HUES64 (cell line): Measurements from ENCODE around the gene IGSF21.

ENCODE experiments used
- H3K27ac ChIP-seq: 2 replicates; pipeline ENCODE4 v1.7.0; 2013; ENCODE audit warnings: low read depth, low read length, inconsistent platforms
- H3K27me3 ChIP-seq: 2 replicates; pipeline ENCODE4 v1.6.1; 2013; ENCODE audit warnings: mild to moderate bottlenecking, low read length; ENCODE audit not compliant: insufficient read depth
- H3K36me3 ChIP-seq: 2 replicates; pipeline ENCODE4 v1.6.1; 2013; ENCODE audit warnings: mild to moderate bottlenecking, low read length; ENCODE audit not compliant: insufficient read depth
- H3K4me1 ChIP-seq: 2 replicates; pipeline ENCODE4 v1.6.1; 2013; ENCODE audit warnings: mild to moderate bottlenecking, low read length, moderate library complexity; ENCODE audit not compliant: insufficient read depth
- H3K4me3 ChIP-seq: 2 replicates; pipeline ENCODE4 v1.5.1; 2013; ENCODE audit warnings: mild to moderate bottlenecking, low read length, moderate library complexity
- H3K9ac ChIP-seq: 2 replicates; pipeline ENCODE4 v1.6.1; 2013; ENCODE audit warnings: mild to moderate bottlenecking, low read depth, low read length
- H3K9me3 ChIP-seq: 2 replicates; pipeline ENCODE4 v1.6.1; 2013; ENCODE audit warnings: low read depth, low read length; ENCODE audit not compliant: insufficient read depth
- WGBS: fragments of 150-250, 120-280 bp; methylation state at CpG from one replicate; pipeline ENCODE4 v1.1.7; 2013; ENCODE audit warnings: missing lambda C conversion rate; 5-methylcytosine and 5-hydroxymethylcytosine counted together

Gene IGSF21

DNA sequence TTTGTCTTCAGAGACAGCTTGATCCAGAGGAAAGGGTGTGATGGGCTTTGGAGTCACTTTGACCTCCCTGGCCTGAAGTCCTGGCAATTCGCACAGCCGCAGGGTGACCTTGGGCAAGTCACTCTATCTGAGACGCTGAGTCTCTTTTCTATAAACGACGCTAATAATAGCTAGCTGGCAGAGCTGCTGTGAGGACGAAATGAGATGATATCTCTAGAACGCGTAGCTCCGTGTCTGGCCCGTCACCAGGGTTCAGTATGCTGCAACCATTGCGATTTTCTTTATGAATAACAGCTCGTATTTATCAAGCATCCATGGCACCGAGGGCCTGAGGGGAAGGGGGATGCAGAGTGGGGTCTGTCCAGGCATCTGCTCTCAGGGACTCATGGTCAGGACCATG is 58.7 kb downstream of the IGSF21 start:
- no peak overlapping the region for H3K4me3 ChIP-seq
- H3K27me3 ChIP-seq, result no peaks in the 10 kb centered on the region
- H3K27ac ChIP-seq, result no peak overlapping the region
- H3K9me3 ChIP-seq, result no peaks in the 10 kb centered on the region
- H3K9ac ChIP-seq, result no peak overlapping the region
- WGBS, result 93% methylated on average over 13 of the region's 13 CpGs
- H3K36me3 ChIP-seq, result no peaks in the 10 kb centered on the region
- H3K4me1 ChIP-seq, result no peaks in the 10 kb centered on the region

DNA sequence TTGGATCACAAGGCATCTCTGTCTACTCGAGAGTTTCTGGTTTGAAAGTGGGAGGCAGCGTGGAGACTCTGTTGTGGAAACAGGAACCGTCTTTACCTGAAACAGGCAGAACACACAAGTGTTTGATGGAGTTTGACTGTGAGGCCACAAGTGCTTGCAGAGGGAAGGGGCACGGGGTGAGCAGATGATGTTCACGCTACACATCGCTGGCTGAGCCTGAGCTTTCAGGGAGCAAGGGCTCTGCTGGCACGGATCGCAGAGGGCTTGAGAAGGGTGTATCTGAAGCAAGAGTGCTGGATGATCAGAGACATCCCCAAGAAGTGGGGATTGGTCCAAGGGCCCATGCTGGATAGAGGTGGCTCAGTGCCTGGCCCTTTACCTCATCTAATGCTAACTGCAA is 59.3 kb downstream of the IGSF21 start:
- H3K27ac ChIP-seq, result no peak overlapping the region
- H3K36me3 ChIP-seq, result no peaks in the 10 kb centered on the region
- no peaks in the 10 kb centered on the region for H3K4me1 ChIP-seq
- H3K9me3 ChIP-seq, result no peaks in the 10 kb centered on the region
- WGBS, result 94% methylated on average over 8 of the region's 8 CpGs
- H3K27me3 ChIP-seq, result no peaks in the 10 kb centered on the region
- no peak overlapping the region for H3K9ac ChIP-seq
- no peak overlapping the region for H3K4me3 ChIP-seq

DNA sequence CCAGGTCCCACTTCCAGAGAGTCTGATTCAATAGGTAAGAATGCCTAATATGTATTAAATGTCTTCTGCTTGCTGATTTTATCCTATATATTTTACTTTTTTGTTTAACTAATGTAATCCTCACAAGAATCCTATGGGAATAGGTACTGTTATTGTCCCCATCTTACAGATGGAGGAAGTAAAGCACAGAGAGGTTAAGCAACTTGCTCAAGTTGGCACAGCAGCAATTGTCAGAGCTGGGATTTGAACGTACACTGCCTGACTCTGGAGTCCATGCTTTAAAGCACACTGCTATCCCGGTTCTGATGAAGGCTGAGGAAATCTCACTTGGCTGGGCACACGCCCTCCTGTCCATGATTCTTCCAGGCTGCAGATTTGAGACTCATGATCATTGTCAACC is 62.8 kb downstream of the IGSF21 start:
- Histone ChIP-seq H3K36me3 (no peaks in the 10 kb centered on the region), H3K27me3 (no peaks in the 10 kb centered on the region)

DNA sequence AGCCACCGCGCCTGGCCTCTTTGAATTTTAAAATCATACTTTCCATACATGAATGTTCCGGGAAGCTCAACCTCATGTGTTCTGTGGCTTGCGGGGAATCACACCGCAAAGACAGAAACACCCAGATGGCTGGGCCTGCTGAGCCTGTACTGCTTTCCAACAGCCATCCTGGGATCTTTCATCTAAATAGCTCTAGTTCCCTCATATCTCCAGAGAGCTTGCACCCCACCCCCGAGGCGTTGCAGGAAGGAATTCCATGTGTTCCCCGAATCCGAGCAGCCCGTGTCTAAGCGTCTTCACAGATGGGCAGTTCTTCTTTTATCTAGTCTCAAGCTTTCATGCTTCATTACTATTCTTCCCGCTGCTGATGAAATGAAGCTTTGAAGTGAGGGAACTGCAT is 66.4 kb downstream of the IGSF21 start:
- WGBS, result 91% methylated on average over 12 of the region's 12 CpGs
- H3K36me3 ChIP-seq, result no peaks in the 10 kb centered on the region
- no peak overlapping the region for H3K9ac ChIP-seq
- H3K4me3 ChIP-seq, result no peak overlapping the region
- no peaks in the 10 kb centered on the region for H3K27me3 ChIP-seq
- peaks cover 23% of the 10 kb centered on the region for H3K4me1 ChIP-seq
- H3K27ac ChIP-seq, result no peak overlapping the region
- H3K9me3 ChIP-seq, result no peaks in the 10 kb centered on the region

More for the DNA sequence above, 62.8 kb downstream of the IGSF21 start:
- H3K27ac ChIP-seq, result no peak overlapping the region
- peaks cover 5% of the 10 kb centered on the region; the same call in 1 of the 2 replicates for H3K4me1 ChIP-seq
- no peak overlapping the region for H3K4me3 ChIP-seq
- no peaks in the 10 kb centered on the region for H3K9me3 ChIP-seq
- H3K9ac ChIP-seq, result no peak overlapping the region
- WGBS, result 94% methylated on average over 3 of the region's 3 CpGs

DNA sequence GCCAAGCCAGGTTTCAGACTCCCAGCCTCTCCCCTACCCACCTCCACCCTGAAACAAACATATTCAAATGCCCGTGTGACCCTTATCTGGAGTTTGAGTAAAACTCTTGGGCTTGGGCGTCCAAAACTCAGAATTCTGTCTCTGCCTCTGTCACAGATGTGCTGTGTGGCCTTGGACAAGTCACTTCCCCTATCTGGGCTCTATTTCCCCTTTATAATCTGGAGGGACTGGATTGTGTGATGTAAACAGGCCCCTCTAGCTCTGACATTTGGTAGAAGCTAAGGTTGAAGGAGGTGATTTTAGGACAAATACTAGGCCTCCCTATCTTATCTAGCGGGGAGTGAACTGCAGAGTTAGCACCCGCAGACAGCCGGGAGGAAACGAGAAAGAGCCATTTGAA is 67.5 kb downstream of the IGSF21 start:
- no peaks in the 10 kb centered on the region for H3K36me3 ChIP-seq
- H3K27ac ChIP-seq, result no peak overlapping the region
- no peak overlapping the region for H3K9ac ChIP-seq
- H3K27me3 ChIP-seq, result no peaks in the 10 kb centered on the region
- no peaks in the 10 kb centered on the region for H3K9me3 ChIP-seq
- peaks cover 23% of the 10 kb centered on the region for H3K4me1 ChIP-seq
- H3K4me3 ChIP-seq, result no peak overlapping the region
- 82% methylated on average over 6 of the region's 6 CpGs for WGBS

DNA sequence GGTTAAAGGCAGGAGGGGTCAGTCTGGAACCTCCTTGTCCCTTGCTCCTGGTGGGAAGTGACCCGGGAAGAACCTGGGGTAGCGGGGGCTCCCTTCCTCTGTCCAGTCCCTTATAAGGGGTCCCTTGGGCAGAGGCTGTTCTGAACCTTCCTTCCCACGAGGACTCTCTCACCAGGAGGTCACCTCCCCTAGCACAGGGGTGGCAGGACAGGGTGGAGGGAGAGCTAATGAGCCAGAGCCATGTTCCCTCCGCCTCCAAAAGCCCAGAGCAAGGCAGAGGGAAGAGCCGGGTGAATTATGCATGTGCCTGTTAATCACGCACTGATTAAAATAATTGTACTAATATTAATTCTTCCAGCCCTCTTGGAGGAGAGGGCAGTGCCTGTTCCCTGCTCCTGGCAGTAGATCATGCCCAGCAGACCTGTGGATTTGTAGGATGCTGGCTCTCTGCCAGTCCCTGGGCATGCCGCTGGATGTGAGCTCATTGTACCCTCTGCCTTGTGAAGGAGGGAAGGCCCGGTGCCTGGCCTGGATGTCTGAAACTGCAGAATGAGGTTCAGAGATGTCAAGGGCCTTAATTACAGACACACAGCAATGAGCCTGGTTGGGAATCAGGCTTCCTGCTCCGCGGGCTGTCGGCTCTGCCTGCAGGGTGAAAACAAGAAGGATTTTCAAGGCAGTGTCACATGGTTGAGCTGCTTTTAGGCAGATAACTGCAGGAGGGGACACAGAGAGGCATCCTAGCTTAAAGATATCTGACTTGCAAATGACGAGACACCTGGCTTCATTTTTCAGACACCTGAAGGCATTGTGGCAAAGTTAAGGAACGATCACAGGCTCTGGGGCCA is 68.2 kb downstream of the IGSF21 start:
- Histone ChIP-seq H3K9ac (no peak overlapping the region), H3K9me3 (no peaks in the 10 kb centered on the region), H3K36me3 (no peaks in the 10 kb centered on the region), H3K27me3 (no peaks in the 10 kb centered on the region), H3K4me3 (no peak overlapping the region), H3K27ac (no peak overlapping the region; the same call in 1 of the 2 replicates), H3K4me1 (peaks cover 23% of the 10 kb centered on the region)
- WGBS, result 52% methylated on average over 10 of the region's 13 CpGs

DNA sequence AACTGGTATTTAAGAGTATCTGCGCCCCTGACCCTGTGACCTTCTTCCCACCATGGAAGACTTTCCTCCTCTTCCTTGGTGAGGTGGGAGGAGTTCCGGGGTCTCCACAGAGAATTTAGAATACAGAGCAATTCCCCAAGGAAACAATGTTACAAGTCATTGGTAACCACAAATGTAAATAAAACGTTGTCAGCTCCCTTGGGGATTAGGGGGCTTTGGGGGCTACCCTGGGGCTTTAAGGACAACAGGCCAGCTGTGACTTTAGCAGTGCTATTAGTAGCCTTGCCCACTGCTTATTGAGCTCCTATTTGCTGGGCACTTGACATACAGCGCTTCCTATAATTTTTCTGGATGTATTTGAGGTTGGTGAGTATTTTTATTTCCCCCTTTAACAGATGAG is 69.0 kb downstream of the IGSF21 start:
- 71% methylated on average over 3 of the region's 4 CpGs for WGBS
- no peaks in the 10 kb centered on the region for H3K27me3 ChIP-seq
- no peaks in the 10 kb centered on the region for H3K36me3 ChIP-seq
- H3K9ac ChIP-seq, result no peak overlapping the region
- H3K4me1 ChIP-seq, result peaks cover 23% of the 10 kb centered on the region
- H3K9me3 ChIP-seq, result no peaks in the 10 kb centered on the region
- H3K27ac ChIP-seq, result no peak overlapping the region; the same call in 1 of the 2 replicates
- H3K4me3 ChIP-seq, result no peak overlapping the region

DNA sequence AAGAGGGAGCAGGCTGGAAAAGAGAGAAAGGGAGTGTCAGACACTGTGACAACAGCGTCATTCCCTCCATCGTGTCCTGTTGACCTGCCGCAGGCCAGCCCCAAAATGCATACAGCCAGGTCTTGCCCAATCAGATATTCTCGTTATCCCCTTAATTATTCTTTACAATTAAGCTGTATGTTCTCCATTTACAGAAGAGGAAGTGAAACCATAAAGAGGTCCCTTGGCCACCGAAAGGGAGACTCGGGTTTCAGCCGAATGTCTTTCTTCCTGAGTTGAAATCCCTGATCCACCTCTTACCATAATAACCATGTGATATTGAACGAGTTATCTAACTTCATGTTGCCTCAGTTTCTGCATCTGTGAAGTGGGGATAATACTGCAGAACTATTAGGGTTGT is 70.5 kb downstream of the IGSF21 start:
- H3K9ac ChIP-seq, result no peak overlapping the region
- no peaks in the 10 kb centered on the region for H3K27me3 ChIP-seq
- peaks cover 28% of the 10 kb centered on the region for H3K4me1 ChIP-seq
- no peaks in the 10 kb centered on the region for H3K36me3 ChIP-seq
- H3K9me3 ChIP-seq, result no peaks in the 10 kb centered on the region
- WGBS, result 68% methylated on average over 8 of the region's 8 CpGs
- no peak overlapping the region for H3K4me3 ChIP-seq
- no peak overlapping the region for H3K27ac ChIP-seq

DNA sequence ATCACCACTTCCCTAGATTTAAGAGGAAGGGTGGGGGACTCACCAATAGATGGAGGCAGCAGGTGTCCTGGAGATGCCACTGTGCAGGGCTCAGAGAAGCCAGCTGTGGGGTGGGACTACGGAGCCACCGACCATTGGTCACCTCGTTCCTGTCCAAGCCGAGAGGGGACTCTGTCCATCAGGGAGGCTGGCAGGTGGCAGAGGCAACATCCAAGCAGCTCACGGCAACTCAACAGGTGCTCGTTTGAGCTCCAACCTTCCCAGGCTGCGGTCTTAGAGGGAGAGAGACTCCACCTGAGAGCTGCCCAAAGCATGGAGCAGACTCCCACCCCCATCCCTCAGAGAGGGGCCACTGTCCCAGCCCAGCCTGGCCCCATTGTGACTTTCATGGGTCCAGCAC is 71.4 kb downstream of the IGSF21 start:
- Histone ChIP-seq H3K4me1 (peaks cover 27% of the 10 kb centered on the region), H3K4me3 (no peak overlapping the region), H3K9me3 (no peaks in the 10 kb centered on the region), H3K27ac (no peak overlapping the region), H3K36me3 (no peaks in the 10 kb centered on the region), H3K9ac (no peak overlapping the region), H3K27me3 (no peaks in the 10 kb centered on the region)
- 93% methylated on average over 7 of the region's 7 CpGs for WGBS

DNA sequence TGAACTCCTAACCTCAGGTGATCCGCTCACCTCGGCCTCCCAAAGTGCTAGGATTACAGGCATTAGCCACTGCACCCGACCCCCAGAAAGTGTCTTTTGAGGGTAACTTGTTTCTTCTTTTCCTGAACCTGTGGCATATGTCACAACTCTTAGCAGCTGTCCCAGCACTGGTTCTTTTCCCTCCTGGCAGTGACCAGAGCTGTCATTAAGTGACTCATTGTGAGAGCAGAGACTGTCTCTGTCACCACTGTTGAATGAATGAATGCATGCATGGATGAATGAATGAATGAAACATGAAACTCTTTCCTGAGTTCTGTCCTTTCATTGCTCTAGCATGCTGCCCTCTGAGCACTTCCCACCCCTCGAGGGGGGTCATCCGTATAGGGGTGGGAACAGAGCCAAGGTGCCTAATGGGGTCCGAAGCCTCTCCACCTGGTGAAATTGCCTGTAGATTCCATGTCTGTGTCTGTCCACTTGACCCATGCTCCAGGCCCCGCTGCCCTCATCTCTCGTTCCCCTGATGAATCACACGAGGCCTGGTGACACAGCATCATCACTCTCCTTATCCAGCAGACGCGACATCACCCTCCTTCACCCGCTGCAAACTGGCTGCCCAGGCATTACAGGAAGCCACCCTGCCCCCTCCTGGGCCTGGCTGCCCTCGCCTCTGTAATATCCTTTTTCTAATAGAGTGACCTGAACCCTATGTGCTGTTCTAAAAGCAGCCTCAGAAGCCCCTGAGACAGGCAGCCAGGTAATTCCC is 75.0 kb downstream of the IGSF21 start:
- 75% methylated on average over 13 of the region's 13 CpGs for WGBS
- no peaks in the 10 kb centered on the region for H3K27me3 ChIP-seq
- H3K9me3 ChIP-seq, result no peaks in the 10 kb centered on the region
- no peaks in the 10 kb centered on the region for H3K36me3 ChIP-seq
- H3K4me1 ChIP-seq, result peaks cover 8% of the 10 kb centered on the region; the same call in 1 of the 2 replicates
- H3K4me3 ChIP-seq, result no peak overlapping the region
- no peak overlapping the region for H3K9ac ChIP-seq
- H3K27ac ChIP-seq, result no peak overlapping the region

DNA sequence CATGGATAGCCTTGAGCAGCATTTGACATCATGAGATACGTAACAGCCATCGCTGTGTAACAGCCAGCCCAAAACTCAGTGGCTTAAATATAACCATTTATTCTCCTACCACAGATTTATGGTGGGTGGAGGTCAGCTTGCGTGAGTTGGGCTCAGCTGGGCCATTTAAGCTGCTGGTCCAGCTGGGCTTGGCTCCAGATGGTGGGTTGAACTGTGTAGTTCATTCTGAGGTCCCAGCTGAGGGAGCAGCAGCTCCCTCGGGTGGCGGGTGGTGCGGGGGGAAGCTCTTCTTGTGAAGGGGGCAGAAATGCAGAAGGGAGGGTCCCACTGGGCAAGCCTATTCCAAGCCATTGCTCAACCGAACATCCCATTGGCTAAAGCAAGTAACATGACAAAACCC is 75.9 kb downstream of the IGSF21 start:
- Histone ChIP-seq H3K4me3 (no peak overlapping the region), H3K27me3 (no peaks in the 10 kb centered on the region), H3K9me3 (no peaks in the 10 kb centered on the region), H3K27ac (no peak overlapping the region), H3K4me1 (peaks cover 4% of the 10 kb centered on the region; the same call in 1 of the 2 replicates), H3K9ac (no peak overlapping the region), H3K36me3 (no peaks in the 10 kb centered on the region)
- 93% methylated on average over 7 of the region's 7 CpGs for WGBS
